ENCODE results near the gene ADAMTS16.

Gene ADAMTS16

DNA sequence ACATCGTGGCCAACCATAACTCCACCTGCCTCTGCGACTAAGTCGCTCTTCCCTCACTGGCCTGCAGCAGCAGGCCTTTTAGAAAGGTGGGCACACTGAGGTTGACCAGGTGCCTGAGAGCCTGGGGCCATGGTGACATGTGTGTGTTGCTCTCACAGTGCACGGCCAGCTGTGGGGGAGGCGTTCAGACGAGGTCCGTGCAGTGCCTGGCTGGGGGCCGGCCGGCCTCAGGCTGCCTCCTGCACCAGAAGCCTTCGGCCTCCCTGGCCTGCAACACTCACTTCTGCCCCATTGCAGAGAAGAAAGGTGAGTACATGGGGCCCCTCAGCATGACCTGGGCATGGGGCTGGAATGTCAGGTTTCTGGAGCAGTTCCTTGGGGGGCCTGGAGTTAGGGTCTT lies 177.8 kb downstream of the ADAMTS16 start:
- DNase-seq: no peak

DNA sequence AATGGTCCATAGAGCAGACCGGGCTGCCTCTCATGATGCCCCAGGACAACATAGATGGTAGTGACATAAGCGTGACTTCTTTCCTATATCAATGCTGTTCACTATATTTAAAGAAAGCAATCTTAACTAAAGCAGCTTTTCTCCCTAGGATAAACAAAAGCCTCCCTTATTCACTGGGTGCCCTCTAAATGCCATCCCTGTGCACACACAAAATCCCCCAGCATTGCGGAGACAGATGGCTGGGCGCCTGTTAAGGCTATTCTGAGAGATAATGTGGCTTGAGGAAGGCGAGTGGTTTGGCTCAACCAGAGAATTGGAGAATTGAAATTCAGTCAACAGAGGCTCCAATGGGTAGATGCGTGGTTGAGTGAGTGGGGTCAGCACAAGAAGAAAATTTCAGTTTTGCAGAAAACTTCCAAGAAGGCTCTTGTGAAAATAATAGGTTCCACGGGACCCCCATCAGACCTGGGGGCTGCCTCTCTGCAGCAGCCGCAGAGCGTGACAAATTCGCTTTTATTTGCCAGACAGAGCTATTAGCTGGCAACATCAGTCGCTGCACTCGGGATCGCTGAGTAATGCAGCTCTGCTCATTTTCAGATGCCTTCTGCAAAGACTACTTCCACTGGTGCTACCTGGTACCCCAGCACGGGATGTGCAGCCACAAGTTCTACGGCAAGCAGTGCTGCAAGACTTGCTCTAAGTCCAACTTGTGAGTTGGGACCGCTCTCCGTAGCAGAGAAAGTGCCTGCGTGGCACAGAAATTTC lies 178.5 kb downstream of the ADAMTS16 start:
- DNase-seq: no peak

DNA sequence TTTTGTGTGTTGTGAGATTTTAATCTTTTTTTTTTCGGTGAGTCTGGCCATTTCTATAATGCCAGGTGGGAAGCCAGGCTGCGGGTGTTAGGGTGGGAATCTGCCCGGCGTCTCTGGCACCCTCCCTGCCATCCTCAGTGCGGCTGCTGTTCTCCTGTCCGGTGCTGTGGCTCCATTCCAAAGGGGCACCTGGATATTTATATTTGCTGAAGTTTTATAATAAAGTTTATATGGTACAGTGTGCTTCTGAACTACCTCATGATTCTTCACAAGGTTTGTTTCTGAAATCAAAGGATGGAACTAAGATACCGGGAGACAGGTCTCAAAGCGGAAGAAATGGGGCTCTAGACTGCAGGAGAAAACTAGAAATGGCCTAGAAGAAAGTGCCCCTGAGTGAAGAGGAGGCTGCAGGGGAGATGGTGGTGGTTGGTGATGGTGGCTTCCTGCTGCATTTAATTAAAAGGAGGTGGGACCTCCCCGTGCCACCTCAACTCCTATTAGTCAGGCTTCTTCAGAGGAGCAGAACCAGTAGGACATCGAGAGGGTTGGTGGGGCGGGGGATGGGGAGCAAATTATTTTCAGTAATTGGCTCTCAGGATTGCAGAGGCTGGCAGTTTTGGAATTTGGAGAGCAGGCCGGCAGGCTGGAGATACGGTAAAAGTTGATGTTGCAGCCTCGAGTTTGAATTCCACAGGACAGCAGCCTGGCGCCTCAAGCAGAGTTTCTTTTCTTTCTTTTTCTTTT lies 180.1 kb downstream of the ADAMTS16 start:
- DNase-seq: no peak

DNA sequence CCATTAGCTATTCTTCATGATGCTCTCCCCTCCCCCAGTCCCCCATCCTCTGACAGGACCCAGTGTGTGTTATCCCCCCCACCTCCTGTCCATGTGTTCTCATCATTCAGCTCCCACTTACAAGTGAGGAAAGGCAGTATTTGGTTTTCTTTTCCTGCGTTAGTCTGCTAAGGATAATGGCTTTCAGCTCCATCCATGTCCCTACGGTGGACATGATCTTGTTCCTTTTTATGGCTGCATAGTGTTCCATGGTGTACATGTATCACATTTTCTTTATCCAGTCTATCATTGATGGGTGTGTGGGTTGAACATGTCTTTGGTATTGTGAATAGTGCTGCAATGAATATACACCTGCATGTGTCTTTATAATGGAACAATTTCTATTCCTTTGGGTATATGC lies 181.0 kb downstream of the ADAMTS16 start:
- DNase-seq: no peak

DNA sequence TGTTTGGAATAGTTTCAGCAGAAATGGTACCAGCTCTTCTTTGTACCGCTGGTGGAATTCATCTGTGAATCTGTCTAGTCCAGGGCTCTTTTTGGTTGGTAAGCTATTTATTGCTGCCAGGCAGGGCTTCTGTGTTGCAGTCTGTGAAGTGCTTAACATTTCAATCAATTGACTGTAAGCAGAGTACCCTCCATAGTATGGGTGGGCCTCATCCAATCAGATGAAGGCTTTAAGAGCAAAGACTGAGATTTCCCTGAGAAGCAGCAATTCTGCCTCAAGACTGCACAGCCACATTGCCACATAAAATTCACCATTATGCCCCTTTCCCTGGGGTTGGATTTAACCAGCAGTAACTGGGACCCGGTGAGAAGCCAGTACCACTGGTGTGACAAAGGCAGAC lies 183.4 kb downstream of the ADAMTS16 start:
- no peak for DNase-seq

DNA sequence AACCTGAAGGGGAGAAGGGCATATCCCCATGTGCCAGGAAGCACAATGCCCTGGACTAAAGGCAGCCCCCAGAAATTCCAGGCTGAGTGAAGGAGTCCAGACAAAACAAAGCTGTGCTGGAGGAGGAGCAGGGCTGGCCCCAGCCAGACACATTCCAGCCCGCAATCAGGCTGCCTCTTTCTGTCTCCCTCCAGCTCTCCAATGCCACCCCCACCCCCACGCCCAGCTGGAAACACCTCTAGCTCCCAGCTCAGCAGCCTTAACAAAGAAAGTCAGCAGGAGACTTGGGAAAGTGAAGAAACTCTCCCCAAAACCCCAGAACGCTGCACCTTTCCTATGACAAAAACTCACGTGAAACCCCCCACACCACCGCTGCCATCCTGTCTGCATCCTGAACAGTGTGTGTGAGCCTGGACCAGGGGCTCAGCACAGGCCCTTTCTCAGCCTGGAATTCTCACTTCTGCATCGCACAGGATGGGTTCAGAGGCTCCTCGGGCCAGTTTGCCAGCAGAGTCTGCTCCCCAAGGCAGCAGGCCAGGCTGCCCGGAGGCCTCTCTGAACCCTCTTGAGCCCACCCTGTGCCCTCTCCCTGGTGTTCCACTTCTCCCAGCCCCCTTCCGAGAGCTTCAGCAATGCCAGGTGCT lies 186.1 kb downstream of the ADAMTS16 start:
- DNase-seq: no peak

DNA sequence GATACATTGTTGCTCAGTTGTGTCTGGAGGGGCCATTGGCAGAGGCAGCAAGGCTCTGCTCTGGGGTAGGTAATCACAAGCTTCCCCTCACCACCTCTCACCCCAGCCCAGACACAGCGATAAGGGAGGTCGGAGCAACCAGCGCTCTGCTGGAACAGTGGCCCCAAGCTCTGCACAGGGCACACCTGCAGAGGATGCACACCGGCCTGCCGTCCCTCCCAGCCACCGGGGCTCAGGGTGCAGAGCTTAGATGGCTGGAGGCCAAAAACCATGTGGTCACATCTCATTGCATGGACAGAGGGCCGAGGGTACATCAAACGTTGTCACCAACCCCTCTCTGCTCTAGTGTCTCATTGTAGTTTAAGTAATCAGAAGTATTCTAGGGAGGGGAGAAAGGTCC lies 187.0 kb downstream of the ADAMTS16 start:
- no peak for DNase-seq

DNA sequence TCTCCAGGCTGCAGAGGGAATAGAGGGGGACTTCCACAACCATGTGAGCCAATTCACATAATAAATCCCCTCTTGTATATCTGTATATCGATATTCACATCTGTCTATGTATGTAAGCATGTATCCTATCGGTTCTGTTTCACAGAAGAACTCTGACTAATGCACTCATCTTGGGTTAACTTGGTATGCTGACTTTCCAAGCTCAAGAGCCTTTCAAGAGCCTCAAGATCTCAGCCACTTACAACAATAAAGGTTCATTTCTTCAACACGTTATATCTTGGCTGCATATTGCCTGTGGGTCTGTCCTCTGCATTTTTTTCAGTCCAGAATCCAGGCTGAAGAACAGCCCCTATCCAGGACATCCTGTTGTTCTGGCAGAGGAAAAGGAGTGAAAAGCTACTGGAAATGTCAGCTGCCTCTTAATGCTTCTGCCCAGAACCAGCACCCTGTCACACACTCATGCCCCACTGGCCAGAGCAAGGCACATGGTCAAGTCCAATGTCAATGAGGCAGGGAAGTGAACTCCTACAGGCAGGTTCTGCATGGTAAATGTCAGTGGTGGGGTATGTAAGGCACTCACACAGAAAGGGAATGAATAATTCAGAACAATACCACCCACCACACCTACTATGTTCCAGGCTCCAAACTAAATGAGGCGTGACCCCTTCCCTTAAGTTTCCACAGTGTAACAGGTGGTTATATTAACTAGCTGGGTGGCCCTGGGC lies 190.8 kb downstream of the ADAMTS16 start:
- DNase-seq: no peak

DNA sequence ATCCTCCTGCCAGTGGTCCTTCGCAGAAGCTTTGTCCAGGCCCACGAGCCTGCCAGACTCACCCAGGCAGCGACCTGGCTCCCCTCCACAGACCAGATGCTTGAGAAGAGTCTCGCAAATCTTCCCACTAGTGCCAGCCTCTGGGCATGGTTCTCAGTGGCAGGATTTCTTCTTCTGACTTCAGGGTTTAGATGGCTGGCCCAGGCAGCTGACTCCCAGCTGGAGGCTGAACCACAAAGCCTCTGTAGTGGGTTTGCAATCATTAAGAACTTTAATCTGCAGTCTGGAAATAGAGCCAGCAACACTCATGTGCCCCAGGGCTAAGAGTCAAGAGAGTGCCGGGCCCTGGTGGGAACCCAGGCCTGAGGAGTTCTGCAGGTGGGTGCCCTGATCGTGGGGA lies 191.7 kb downstream of the ADAMTS16 start:
- DNase-seq: peak; percentile 40

DNA sequence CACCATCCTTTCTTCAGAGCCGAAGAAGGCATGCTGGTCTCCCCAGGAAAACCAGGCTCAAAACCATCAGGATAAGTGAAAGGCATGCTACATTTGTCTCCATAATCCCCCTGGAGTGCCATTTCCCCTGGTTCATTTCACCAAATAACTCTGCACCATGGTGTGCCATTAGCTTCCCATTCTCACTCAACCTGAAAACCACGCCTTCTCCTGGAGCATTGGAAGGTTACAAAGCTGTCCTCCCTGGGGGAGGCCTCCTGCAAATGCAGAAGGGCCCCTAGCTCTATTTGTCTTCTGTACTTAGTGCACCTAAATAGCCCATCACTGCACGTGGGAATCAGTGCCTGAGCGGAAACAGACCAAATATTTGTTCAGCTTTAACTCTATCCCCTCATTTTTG lies 192.2 kb downstream of the ADAMTS16 start:
- DNase-seq: no peak

DNA sequence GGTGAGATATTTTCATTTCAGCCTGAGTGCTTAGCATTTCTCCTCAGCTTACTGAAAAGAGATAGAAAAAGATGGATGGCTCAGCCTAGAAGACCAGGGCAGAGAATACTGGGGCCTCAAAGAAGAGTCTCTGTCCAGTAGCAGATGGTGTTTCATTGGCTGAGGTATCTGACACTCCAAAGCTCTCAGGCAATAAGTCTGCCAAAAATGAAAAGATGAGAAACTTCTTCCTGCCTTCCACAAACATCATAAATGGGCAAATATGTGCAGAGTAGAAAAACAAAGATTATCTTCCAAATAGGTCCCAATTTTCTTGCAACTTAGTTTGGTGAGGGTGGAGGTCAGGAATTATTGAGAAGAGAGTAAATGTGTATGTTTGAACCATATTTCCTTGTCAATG lies 195.0 kb downstream of the ADAMTS16 start:
- peak; percentile 55 for DNase-seq

DNA sequence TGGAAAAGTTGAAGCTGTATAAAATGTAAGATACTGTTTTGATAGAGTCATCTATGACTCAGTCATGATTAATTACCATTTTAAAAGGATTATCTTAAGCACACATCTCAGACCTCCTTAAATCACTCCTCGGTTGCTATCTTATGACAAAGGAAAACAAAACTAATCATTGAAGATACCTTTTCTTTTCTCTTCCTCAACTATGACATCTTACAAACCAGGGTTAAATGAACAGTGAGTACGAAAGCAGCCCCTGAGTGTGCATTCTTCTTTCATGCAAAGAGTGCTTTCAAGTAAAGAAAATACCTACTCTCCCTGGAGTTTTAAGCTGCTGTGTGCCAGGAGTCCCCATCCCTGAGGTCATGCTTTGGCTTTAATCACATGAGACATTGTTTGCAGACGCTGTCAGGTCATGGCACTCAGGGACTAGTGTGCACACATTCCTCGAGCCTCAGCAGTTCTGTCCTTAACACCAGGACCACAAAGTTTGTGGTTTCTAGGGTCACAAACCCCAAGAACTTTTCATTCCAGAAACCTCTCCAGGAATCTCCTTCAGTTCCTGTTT lies 195.7 kb downstream of the ADAMTS16 start:
- peak; percentile 74 for DNase-seq

DNA sequence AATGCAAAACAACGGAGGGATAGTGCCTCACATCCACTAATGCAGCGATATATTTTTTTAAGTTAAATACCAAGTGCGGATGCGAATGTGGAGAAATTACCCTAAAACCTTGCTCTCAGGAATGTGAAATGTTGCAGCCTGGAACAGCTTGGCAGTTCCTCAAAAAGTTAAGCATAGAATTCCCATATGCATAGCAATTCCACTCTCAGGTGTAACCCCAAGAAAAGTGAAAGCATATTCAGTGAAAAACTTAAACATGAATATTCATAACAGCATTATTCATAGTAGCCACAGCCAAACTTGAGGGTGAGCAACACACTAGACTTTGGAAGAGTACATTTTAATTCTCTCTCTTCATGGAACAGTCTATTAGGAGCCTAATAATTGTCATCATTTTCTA lies 199.1 kb downstream of the ADAMTS16 start:
- DNase-seq: no peak

DNA sequence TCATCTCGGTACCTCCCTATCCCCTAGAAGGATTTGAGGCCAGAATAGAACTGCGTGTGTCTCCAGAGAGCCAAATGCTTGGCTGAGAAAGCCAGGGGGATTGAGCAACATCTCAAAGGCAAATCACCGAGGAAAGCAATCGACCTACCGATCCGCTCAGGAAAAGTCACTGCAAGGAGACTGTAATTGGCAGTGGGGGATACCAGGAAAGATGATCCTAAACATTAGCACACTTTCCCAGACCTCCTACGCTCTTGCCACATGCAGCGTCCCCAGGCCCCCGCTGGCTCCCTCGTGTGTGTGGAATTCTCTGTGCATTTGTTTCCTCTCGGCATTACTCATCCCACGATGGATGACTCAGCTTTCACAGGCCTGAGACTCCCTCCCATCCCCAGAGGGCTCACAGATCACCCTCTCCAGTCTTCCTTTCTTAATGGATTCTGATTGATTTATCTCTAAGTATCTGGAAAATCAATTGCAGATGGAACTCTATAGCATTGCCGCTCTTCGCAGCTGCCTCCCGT lies 200.1 kb downstream of the ADAMTS16 start:
- peak; percentile 89 for DNase-seq

DNA sequence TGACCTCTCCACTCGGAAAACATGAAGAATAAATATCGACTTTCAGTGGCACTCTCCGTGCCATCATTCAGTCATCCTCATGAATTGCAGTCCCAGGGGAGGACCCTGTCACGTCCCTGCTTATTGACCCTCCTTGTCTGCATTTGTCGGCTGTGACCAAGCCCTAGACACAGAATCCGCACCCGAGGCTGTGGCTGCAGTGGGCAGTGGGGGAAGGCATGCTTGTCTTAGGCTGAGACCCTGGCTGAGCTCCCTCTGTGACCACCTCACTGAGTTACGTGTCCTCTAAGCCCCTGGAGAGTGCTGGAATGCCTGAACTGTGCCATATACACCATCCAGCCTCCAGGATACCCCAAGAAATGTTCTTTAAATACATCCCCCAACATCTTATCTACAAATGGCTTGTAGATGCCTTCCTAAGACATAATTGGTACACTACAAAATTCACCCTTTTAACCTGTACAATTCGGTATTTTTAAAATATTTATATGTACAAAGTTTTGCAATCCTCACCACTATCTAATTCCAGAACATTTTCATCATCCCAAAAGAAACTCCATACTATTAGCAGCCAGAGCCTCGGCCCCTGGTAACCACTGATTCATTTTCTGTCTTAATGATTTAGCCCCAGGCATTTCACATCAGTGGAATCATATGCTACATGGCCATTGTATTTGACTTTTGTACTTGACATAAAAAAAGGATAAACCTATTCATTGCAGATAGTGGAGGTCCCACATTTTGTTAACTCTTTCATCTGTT lies 201.6 kb downstream of the ADAMTS16 start:
- peak; percentile 73 for DNase-seq

DNA sequence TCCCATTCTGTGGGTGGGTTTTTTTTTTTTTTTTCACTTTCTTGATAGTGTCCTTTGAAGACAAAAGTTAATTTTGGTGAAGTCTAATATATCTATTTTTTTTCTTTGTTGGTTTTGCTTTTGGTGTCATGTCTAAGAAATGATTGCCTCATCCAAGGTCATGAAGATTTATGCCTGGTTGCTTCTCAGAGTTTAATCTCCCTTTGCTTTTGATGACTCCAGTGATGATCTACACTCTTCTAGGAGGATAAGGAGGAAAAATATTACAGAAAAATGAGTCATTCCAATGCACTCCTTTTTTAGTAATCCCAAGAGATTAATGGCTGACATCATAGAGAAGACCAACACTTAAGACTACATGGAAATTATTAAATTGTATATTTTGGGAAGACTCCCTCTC lies 202.7 kb downstream of the ADAMTS16 start:
- peak; percentile 85 for DNase-seq

DNA sequence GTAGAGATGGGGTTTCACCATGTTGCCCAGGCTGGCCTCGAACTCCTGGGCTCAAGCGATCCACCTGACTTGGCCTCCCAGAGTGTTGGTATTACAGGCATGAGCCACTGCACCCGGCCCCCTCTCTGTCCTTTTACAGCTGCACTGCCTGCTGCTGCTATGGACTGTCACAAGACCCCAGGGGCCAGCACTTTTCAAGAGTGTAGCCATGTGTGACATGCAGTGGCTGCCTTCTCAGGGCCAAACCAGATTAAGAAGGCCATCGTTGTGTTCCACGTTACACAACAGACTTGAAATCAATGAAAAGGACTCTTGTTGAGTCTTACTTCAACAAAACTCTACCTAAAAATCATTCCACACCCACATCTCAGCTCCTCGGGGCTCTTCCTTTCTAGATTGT lies 203.4 kb downstream of the ADAMTS16 start:
- DNase-seq: no peak

DNA sequence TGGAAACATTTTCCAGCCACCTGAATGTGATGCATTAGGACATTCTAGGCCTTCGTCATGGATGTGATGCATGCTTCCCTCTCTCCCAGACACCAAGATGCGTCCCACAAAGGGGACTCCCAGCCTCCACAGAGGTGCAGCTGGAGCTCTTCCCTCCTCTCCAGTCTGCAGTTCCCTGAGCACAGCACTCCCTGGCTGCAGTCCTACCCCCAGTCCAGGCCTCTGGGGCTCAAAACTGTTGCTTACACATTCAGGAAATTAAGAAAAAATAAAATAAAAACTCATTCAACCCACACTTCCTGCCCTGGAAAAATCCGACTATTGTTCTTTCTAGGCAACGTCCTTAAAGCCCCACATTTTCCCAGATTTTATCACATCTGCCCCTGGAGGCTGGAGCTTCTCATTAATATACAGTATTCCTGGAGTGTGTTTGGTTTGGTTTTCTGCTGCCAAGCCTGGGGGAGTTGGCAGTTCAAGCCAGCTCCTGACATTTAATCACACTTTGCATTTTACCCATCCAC lies 204.0 kb downstream of the ADAMTS16 start:
- DNase-seq: no peak

DNA sequence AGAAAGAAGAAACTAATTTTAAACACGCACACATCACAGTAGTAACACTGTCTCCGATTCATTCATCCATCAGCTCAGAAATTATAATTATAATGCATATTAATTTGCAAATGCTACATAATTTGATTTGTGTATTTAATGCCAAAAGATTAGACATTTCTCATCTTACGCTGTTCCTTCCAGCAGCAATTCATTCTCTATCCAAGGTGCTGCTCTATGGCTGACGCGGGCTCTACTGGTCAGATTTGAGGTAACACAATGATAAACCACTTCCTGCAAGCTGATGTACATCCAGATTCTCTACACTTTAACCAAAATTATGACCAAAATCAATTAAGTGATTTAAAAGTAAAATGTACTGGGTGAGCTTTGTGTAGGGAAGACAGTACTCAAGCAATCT lies 204.5 kb downstream of the ADAMTS16 start:
- DNase-seq: no peak

DNA sequence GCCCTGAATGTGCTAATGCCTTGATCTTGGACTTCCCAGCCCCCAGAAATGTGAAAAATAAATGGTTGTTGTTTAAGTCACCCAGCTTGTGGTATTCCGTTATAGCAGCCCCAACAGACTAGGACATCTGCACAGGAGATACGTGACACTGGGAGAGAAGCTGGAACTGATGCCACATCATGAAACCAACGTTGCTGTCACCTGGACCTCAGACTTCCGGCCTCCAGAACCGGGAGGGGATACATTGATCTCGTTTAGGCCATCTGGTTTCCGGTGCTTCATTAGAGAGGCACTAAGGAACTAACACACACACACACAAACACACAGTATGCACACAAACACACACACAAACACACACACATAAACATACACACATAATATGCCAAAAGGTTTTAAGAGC lies 207.3 kb downstream of the ADAMTS16 start:
- DNase-seq: no peak

DNA sequence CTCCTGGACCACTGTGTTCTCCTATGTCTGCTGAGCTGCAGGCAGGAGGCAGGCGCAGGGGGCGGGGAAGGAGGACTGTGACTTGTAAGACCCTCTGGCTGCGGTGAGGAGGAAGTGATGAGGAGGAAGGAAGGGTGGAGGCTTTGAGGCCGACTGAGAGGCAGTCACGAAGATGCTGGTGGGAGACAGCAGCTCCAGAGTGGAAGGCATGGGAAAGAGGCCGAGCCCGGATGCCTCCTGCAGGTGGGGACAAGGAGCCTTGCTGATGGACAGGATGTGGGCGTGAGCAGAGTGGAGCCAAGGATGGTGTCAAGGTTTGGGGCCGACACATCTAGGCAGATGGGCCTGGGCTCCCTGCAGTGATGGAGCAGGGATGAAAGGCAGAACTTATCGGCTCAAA lies 208.0 kb downstream of the ADAMTS16 start:
- DNase-seq: no peak

DNA sequence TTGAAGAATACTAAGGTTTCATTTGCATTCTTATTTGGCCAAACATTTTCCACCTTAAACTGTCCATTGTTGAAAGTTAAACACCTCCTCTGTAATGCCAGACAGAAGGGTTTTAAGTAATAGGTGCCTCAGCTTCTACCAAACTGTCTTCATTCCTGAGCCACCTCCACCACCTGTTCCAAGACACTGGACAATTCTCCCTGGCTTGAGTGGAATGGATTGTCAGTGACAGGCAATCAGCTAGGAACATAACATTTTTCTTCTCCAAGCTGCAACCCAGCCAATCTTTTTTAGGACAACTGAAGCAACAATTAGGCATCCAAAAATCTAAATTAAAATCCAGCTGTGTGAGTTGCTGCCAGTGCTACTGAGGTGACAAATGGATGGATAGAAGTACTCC lies 208.4 kb downstream of the ADAMTS16 start:
- DNase-seq: no peak
